Activated CD8-positive, alpha-beta memory T cell treated with anti-CD3 and anti-CD28 coated beads, Interleukin-2, amount 50 U/mL, for 1 hour (primary cell): Measurements from ENCODE around the gene USP30.
"Not testable (repeated sequence)": the region's sequence is repeated elsewhere in the genome, so short reads cannot be mapped to it uniquely, and the experiment has no call there.

Source experiments
- DNase-seq: peaks from one replicate; pipeline ENCODE4 v3.0.0-alpha.2; 2020; ENCODE audit errors: extremely low read depth

The USP30 gene

DNA sequence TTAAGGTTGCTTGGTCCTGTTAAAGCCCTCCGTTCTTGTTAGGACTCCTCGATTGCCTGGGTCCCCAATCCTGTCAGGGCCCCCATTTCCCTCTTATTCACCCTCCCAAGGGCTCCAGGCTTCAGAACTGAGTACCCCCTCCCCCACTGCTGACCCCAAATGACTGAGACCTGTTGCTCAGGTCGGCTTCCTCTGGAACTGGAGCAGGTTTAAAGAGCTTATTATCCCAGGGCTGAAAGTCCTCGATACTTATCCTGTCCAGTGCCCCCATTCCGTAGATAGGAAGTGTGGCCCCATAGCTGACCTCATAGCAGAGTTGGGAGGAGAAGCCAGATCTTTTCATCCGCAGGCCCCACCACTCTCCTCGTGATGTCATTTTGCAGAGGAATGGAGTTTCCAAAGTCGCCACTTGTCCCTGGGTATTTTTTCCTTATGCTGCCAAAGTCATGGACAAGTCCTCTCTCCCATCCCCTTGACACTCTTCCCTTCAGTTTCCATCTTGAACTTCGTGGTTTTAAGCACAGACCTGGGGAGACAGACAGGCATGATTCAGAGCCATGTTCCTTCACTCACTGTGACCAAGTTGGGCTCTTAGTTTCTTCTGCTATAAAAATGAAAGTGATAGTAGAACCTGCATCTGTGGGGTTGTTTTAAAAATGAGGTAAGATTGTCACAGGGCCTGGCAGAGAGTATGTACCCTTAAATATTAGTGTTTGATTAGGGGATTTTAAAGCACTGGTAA lies 1.2 kb downstream of the USP30 start:
- no peak for DNase-seq

DNA sequence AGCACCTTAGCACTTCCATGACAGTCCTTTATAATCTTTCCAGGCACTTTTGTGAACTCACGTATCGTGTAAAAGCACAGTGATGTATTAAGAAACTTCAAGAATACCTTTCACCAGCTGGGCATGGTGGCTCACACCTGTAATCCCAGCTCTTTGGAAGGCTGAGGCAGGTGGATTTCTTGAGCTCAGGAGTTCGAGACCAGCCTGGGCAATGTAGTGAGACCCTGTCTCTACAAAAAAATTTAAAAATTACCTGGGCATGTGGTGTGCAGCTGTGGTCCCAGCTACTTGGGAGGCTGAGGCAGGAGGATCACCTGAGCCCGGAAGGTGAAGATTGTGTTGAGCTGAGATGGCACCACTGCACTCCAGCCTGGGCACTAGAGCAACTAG lies 1.7 kb downstream of the USP30 start:
- not testable (repeated sequence) for DNase-seq

DNA sequence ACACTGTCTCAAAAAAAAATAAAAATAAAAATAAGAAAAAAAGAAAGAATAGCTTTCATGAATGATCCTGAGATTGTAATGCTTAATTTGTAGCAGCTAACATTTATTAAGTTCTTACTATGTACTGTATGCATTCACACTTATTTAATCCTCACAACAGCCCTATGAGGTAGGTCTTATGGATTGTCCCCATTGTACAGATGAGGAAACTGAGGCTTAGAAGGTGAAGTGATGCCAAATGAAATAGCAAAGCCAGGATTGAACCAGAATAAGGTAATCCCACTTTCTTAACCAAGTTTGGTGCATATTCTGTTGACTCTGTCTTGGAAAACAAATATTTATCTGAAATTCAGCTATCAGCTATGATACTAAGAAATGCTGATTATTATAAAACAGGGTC lies 2.1 kb downstream of the USP30 start:
- DNase-seq: no peak

DNA sequence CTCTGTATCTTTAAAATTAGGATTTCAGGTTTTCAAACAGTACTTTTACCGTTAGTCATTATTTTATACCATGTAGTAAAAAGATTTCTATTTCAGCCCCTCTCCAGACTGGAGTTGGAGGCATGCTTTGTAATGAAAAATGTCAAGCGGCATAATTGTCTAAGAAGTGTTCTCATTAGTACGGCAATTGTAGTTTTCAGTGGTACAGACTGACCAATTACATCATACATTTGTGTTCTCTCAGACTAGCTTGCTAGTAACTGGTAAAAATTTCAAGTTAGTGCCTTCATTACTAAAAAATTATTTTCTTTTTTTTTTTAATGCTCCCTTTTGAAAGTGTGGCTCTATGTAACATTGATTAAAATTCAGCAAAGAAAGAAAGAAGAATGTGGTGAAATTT lies 4.5 kb downstream of the USP30 start:
- DNase-seq: no peak

DNA sequence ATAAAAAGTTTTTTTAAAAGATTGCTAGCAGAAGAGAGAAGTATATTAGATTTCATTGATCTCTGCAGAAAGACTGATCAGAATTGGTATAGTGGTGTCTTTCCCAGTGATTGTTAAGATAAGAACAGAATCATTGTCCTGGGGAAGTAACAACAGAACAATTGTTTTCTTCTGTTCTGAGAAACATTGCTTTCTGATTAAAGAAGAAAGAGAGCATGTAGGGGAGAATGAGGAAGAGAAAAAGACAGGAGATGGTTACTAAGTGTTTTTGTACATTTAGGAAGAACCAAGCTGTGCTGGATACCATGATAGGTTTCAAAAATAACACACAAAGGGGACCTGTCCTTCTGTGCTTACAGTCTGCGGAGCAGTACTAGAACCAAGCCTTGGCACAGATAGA lies 5.0 kb downstream of the USP30 start:
- no peak for DNase-seq

DNA sequence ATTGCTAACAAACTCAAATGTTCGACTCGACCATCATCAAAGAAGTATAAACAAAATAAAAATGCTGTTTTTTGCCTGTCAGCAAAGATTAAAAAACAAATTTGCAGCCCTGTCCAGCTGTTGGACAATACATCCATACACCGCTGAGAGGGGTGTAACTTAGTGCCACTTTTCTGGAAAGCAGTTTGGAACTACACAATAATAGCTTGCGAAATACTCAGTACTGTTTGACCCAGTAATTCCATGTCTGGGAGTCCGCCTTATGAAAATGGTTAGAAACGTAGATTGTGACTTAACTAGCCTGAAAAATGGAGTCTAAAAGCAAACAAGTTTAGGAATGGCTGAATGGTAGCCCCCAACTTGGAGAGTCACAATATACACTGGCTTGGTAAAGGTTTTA lies 6.4 kb downstream of the USP30 start:
- no peak for DNase-seq

DNA sequence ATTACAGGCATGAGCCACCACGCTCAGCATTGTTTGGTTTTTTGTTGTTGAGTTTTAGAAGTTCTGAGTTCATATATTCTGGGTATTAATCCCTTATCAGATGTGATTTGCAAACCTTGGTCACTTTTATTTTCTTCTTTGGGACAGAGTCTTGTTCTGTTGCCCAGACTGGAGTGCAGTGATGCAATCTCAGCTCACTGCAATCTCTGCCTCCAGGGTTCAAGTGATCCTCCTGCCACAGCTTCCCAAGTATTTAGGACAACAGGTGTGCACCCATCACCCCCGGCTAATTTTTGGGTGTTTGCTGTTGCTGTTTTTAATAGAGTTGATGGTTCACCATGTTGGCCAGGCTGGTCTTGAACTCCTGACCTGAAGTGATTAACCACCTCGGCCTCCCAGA lies 11.8 kb downstream of the USP30 start:
- DNase-seq: no peak

DNA sequence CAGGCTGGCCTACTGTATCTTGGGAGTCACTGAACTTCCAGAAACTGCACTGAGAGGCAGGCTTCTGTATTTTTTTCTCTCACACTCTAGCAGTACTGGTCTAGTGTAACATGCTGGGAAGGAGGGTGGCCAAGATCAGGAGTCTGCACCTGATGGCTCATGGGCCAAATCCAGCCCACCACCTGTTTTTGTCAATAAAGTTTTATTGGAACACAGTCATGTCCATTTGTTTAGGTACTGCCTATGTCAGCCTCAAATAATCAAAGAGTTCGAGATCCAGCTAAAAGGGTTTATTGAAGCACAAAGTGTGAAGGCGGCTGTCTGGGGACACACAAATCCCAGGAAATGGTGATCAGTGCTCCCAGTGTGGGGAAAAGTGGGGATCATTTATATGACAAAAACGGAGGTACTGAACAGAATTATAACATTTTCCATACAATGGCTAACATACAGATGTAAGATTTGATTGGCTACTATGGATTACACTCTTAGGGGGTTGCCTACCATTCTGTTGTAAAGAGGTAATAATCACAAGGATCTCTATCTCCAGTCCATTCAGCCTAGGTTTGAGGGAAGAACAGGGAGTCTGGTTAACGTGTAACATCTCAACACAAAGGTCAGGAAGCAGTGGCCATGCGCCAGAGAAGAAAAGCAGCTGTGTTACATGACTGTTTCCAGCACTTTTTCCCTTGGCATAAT lies 12.9 kb downstream of the USP30 start:
- no peak for DNase-seq

DNA sequence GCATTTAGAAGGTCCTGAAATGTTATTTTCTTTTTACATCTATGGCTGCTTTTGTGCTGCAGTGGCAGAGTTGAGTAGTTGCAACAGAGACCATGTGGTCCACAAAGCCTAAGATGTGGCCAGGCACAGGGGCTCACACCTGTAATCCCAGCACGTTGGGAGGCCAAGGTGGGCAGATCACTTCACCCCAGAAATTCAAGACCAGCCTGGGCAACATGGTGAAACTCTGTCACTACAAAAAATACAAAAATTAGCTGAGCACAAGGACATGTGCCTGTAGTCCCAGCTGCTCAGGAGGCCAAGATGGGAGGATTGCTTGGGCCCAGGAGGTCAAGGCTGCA lies 13.4 kb downstream of the USP30 start:
- no peak for DNase-seq

DNA sequence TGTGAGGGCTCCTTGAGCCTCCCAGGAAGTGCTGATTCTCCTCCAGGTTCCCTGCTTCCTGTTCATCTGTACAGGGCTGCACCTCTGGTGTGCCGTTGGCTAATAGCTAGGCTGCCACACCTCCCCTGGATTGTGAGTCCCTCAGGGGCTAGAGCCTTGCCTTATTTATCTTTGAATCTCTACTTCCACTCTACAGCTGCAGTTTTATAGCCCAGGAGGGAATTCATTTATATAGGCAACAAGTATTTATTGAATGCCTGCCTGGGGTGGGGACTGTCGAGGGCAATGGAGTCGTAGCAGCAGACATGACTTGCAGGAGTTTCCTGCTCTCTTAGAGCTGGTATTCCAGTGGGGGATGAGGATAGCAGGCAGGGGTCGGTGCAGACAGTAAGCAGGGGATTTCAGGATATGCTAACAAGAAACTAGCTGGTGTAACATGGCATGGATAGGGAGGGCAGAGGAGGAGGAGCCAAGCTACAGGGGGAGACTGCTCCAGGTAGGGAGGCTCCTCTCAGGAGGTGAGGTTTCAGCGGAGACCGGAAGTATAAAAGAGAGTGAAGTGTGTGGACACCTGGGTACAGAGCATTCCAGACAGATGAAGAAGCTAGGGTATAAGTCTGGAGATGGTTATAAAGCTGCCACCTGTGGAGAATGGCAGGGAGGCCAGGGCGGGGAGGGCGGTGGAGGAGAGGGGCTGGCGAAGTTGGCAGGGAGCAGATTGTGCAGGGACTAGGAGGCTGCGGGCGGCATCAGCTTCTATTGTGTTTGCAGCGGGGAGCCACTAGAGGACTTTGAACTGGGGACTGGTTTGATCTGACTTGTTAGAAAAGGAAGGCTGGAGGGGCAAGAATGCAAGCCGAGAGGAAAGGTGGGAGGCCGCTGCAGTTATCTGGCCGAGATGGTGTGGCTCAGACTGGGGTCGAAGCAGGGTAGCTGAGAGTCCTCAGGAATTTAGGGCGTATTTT lies 17.2 kb downstream of the USP30 start:
- DNase-seq: no peak

DNA sequence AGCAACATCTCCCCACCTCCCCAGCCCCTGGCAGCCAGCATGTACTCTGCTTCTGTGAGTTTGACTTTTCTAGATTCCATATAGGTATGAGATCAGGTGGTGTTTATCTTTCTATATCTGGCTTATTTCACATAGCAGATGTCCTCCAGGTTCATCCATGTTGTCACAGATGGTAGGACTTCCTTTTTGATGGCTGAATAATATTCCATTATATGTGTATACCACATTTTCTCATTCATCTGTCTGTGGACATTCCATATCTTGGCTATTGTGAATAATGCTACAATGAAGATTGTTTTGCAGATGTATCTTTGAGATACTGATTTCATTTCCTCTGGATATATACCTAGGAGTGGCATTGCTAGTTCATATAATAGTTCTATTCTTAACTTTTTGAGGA lies 22.5 kb downstream of the USP30 start:
- no peak for DNase-seq

DNA sequence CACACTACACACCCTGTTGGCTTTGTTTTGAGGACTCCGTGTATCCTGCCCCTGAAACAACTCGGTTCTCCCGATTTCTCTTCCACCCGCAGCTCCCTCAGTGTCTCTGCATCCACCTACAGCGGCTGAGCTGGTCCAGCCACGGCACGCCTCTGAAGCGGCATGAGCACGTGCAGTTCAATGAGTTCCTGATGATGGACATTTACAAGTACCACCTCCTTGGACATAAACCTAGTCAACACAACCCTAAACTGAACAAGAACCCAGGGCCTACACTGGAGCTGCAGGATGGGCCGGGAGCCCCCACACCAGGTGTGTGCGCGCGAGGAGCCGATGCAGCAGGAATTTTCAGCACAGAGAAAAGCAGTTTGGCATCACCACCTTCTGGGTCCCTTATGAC lies 30.4 kb downstream of the USP30 start:
- DNase-seq: no peak

DNA sequence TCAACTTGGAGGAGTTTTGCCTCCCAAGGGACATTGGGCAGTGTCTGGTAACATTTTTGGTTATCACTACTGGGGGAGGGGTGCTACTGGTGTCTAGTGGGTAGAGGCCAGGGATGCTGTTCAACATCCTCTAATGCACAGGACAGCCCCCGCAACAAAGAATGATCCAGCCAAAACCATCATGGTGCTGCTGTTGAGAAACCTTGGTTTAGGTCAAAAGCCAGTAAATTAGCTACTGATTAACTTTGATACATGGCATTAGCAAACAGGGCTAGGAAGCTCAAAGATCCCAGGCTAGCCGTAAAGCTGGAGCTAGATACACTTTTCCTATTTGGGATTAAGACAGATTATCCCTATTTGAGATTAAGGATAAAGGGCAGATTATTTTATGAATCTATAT lies 32.0 kb downstream of the USP30 start:
- DNase-seq: no peak

DNA sequence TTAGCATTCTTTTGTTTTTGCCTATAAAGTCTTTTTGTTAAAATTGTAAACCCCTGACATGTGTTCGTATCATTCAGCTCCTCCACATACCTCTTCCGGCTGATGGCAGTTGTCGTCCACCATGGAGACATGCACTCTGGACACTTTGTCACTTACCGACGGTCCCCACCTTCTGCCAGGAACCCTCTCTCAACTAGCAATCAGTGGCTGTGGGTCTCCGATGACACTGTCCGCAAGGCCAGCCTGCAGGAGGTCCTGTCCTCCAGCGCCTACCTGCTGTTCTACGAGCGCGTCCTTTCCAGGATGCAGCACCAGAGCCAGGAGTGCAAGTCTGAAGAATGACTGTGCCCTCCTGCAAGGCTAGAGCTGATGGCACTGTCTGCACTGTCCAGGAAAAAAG lies 33.2 kb downstream of the USP30 start:
- DNase-seq: no peak

DNA sequence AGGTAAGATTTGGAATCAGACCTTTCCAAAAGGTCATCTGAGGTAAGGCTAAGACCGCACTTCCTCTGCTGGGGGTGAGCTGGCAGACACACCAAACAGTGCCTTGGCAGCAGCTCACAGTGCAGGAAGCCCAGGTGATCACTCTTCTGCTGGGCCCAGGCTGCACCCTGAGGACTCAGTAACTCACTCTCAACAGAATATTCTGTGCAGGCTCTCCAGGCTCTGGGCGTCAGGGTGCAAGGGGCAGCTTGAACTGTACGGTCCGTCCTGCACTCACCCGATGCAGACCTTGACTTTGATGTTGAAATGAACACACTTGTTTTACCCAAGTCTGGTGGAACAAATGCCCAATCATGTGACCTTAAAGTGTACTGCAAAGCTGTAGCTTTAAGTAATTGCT lies 34.9 kb downstream of the USP30 start:
- DNase-seq: no peak

DNA sequence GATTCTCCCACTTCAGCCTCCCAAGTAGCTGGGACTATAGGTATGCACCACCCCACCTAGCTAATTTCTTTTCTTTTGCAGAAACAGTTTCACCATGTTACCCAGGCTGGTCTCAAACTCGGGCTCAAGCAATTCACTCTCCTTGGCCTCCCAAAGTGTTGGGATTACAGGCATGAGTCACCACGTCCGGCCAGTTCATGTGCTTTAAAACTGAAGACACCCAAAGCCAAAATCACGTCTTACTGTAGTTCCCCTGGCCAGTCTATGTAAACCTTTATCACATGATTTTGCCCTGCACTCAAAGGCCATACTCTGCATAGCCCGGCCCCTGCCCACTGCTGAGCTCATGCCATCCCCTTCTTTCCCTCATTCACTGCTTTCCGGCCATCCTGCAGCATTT lies 36.4 kb downstream of the USP30 start:
- no peak for DNase-seq

DNA sequence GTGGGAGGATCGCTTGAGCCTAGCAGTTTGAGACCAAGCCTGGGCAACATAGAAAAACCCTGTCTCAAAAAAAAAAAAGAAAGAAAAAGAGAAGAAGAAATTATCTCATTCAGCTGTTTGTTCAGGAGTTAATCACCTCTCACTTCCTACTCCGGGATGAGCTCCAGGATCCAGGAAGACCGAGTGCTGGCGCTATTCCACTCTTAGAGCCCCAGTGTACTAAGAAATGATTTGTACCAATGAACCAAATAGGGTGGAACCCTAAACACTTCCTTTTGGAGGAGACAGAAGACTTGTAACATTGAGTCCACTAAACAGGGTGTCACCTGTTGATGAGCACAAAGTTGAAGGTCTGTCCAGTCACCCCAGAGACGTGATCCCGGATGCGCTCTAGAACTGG lies 37.3 kb downstream of the USP30 start:
- no peak for DNase-seq

DNA sequence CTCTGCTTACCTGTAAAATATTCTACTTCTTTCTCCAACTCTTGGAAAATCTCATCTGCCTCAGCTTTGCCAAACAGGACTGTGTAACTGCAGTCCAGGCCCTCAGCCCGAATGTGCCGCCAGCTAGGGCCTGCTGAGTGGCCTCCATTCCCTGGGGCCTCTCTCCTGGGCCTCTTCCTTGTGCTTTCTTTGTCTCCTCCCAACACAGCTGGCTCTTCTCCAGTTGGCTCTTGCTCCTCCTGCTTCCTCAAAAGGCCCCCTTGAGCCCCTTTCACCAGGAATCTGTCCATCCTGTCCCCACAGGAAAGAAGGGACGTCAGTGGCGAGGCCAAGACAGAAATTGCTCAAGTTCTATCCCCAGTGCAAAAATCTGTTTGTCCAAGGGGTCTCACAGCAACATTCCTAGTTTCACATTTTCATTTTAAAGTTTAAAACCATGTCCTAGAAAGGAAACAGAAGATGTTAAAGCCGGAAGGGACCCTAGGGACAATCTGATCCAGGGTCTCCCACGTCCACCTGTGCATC lies 40.2 kb downstream of the USP30 start:
- no peak for DNase-seq

DNA sequence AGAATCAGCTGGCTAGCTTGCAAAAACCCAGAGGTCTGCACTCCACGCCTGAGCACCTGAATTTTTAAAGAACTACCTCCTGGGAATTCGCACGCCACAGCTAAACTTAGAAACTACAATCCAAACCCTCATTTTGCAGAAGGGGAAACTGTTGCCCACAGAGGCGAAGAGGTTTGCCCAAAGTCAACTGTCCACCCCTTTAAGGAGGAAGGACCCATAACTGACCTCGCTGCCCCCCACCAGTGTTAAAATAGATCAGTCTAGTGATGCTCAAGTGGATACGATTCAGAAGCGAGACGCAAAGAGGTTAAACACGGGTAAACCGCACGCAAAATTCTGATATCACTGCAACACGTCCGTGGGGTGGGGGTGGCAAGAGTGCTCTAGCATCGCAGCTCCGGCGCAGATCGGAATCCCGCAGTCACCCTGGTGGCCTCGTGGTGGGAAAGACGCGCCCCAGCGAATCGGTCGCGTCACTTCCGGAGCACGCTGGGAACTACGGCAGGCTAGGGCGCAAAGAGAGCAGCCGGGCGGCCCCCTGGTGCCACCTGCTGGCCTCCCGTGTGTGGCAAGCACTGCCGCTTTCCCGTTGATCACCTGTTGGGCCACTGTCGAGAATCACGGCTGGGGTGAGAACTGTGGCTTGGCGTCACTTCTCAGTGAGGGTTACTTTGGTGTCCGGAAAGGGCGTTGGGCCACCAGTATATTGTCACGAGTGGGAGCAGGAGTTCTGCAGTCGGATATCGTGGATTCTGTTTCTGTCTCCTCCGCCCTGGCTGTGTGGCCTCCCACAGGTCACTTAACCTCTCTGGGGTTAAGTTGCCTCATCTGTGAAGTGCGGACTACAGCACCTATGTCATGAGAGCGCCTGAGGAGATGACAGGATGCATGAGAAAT lies 40.9 kb downstream of the USP30 start, which contains the start of gene ALKBH2:
ALKBH2 (minus strand) TSS at position 451 of the 897 bp plus-strand sequence. CDS start 686 bp downstream, outside the sequence.
- peak; percentile 90 for DNase-seq

DNA sequence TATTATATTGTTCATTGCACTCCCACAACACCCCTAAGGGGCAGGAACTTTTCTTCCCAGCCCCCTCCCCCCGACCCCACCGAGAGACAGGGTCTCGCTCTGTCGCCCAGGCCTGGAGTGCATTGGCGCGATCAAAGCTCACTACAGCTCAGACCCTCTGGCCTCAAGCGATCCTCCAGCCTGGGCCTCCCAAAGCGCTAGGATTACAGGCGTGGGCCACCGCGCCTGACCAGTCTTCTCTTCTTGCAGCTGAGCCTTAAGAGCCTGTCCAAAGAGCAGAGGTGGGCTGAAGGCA lies 44.7 kb downstream of the USP30 start:
- DNase-seq: no peak

DNA sequence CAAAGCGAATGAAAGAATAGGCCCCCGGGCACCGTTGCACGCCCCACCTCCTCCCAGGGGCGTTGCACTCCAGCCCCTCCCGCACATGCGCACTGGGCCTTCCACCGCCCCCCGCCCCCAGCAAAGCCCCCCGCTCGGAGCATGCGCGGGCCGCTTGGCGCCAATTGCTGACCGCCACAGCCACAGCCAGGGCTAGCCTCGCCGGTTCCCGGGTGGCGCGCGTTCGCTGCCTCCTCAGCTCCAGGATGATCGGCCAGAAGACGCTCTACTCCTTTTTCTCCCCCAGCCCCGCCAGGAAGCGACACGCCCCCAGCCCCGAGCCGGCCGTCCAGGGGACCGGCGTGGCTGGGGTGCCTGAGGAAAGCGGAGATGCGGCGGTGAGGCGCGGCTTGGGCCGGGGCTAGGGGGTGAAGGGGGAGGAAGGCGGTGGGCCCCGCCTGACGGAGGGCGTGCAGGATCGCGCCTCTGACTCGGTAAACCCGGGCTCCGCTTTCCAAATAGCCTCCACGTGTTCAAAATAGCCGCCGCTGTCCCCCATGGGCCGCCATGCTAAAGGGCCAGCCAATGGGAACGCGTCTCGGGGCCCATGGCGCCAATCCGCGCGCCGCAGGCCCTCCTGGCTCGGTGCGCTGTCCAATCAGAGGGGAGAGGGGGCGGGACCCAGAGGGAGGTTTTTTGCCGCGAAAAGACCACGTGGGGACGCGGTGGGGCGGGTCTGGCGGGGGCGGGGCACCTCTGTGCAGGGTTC lies 45.2 kb downstream of the USP30 start, which contains the start of gene UNG:
UNG (plus strand) TSS at position 163 of the 748 bp plus-strand sequence; CDS start at position 246, 83 bp downstream.
- DNase-seq: peak; percentile 79
